SKM-1 (cell line): ENCODE measurements around the gene CTIF.

Experiments used
- DNase-seq: peaks from one replicate; lab custom pipeline; 2025; ENCODE audit not compliant: unreplicated experiment; lab: John Stamatoyannopoulos, UW

Gene CTIF

GRCh38 chr18:48662011-48662661 lies 123.3 kb downstream of the CTIF start:
- DNase-seq = peak; percentile 84

GRCh38 chr18:48663096-48663930 lies 124.5 kb downstream of the CTIF start:
- no peak for DNase-seq

GRCh38 chr18:48663931-48664847 lies 125.4 kb downstream of the CTIF start:
- peak; percentile 28 for DNase-seq

GRCh38 chr18:48665654-48666053 lies 126.8 kb downstream of the CTIF start:
- no peak for DNase-seq

GRCh38 chr18:48666613-48667012 lies 127.8 kb downstream of the CTIF start:
- no peak for DNase-seq

- DNase-seq = no peak
Measured at GRCh38 chr18:48667276-48668254, 128.7 kb downstream of the CTIF start.

GRCh38 chr18:48668466-48669179 lies 129.8 kb downstream of the CTIF start:
- DNase-seq = no peak

DNA sequence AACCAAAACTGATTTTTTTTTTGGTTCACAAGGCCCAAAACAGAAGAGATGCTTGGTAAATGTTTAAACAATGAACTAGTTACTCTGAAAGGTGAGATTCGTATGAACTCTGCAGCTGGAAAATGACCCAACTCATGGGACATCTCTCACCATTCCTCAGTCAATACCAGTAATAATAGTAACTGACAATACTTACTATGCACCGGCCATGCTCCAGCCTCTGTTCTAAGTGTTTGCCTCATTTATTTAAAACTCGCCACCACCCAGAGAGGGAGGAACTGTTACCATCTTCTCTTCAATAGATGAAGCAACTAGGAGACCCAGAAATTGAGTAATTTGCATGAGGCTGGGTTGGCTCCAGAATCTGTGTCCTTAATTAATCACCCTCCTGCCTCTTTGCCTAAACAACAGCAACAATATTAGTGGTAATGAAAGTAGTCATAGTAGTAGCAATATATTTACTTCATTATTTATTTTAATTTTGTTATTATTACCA lies 130.4 kb downstream of the CTIF start:
- DNase-seq = no peak

DNA sequence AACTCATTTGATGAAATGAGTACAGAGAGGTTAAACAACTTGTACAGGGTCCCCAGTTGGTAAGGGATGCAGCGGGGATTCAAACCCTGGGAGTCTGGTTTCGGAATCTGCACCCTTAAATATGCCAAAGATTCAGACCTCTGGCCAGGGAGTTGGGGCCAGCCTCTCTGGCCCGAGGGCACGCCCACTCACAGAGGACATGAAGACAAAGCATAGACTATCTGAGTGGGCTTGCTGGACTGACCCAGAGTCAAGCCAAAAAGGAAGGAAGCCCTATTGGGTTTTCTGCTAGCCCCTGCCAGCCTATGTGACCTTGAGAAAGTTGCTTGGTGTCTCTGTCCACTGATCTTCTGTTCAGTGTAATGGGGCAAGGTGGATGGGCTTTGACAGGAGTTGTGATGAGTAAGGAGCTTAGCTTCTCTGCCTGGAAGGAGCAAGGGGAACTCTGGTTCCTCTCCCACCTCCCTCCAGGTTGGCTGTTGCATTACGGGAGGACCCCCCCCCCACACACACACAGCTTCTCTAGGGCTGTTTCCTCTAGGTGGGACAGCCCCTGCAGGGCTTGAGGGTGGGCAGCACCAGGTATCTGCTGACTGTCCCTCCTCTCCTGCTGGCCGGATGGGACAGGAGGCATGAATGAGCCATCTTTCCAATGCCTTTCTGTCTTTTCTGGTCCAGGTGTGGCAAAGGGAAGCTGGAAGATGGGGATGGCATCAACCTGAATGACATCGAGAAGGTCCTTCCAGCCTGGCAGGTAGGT lies 131.3 kb downstream of the CTIF start:
- no peak for DNase-seq

GRCh38 chr18:48670751-48671560 lies 132.1 kb downstream of the CTIF start:
- no peak for DNase-seq

GRCh38 chr18:48671561-48671945 lies 132.7 kb downstream of the CTIF start:
- DNase-seq = no peak

- DNase-seq = no peak
Measured at GRCh38 chr18:48672671-48673340, 134.0 kb downstream of the CTIF start.

DNA sequence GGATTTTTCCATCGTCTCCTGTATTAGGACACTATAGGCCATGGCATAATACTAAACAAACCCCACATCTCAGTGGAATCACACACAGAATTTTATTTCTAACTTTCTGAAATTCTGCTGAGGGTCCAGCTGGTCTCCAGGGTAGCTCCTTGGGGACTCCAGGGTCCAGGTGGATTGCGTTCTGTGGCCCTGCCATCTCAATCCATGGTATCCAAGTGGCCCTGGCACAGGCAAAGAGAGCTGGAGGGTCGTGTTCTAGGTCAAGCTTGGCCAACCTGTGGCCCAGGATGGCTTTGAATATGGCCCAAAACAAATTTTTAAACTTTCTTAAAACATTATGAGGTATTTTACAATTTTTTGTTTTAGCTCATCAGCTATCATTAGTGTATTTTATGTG lies 134.6 kb downstream of the CTIF start:
- no peak for DNase-seq

DNA sequence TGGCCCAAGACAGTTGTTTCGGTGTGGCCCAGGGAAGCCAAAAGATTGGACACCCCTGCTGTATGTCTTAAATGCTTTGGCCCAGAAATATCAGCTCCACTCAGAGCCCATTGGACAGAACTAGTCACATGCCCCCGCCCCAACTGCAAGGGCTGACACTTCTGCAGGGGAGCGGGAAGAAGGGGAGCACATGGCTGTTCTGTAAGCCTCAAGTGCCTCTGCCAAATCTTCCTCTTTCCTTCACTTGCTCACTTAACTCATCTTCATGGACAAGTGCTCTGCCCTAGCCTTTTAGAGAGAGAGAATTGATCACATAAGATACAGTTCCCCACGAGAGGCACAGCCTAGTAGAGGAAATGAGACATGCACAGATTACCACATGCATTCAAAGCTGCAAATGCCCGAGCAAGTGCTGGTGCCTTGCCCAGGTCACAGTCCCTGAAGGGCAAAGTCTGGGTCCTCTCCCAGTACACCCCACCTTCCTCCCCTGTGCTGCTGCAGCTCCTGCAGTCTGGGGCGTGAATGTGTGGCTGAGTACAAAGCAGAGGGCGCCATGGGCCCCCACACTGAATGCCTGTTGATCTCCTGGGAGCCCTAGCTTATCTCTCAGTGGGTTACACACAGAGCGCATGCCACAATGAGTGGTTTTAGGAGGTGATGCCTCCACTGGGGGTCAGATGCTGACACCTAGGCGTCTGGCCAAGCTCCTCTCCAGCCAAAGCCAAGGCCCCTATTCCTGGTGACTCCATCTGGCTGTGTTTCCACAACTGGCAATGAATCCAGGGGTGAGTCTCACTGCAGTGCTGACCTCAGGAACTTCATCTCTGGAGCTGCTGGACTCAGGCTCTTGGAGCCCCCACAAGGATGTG lies 135.3 kb downstream of the CTIF start:
- DNase-seq = no peak

GRCh38 chr18:48674758-48675351 lies 136.0 kb downstream of the CTIF start:
- DNase-seq = no peak

DNA sequence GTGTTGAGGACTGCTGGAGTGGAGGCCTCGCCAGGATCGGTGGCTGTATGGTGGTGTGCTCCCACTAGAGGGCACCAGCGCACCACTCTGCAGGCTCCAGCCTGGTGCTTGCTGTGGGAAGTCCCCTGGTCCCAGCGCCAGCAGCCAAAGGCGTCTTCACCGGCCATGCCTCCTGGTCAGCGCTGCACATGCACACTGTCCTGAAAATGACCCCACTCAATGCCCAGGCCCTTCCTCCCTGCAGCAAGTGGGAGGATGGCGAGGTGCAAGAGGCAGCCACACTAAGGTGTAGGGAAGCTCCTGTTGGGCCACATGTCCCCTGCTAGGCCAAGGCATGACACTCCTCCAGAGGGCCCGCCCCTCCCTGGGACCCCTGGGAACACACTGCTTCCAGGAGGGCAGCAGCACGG lies 136.5 kb downstream of the CTIF start:
- DNase-seq = peak; percentile 48
